Measurements from ENCODE around the gene TNPO2. TPM values are rescaled to one million over a fixed set of nuclear protein-coding genes. Genes with fewer than 3 reads are reported as not detected.

TNPO2 gene
- polyA plus RNA-seq, 3 donors: 0.28 to 45.2 (median 0.52) TPM

- peaks cover 0 to 19% of the 10 kb centered on the region in 2 donors for H3K27me3 ChIP-seq (ENCODE audit: control insufficient read depth in 2 of 2, insufficient read depth in 2 of 2, low read length in 2 of 2)
- H4K20me1 ChIP-seq (ENCODE audit: insufficient read depth, low read length): no peaks in the 10 kb centered on the region
- no peaks in the 10 kb centered on the region for H3K79me2 ChIP-seq (ENCODE audit: insufficient read depth, low read length)
- no peaks in the 10 kb centered on the region for H3K36me3 ChIP-seq (replicated peaks in 1 of 2; ENCODE audit: control insufficient read depth in 1 of 2, insufficient read depth in 2 of 2, low read length in 2 of 2)
- no peak overlapping the region for H2AFZ ChIP-seq (ENCODE audit: insufficient read depth, low read depth, low read length, poor library complexity, severe bottlenecking)
- H3K4me1 Mint-ChIP-seq: peaks cover 10% of the 10 kb centered on the region
- peaks cover 4 to 8% of the 10 kb centered on the region in 2 donors for H3K4me1 ChIP-seq (ENCODE audit: control insufficient read depth in 1 of 2, insufficient read depth in 2 of 2, low read length in 2 of 2)
- H3K4me2 ChIP-seq (replicated peaks; ENCODE audit: extremely low read depth, low read length, poor library complexity, severe bottlenecking): no peak overlapping the region
- TF ChIP-seq CTCF (IDR thresholded peaks at IDR 0.05): no peak
- no peak overlapping the region for H3K27ac ChIP-seq (ENCODE audit: low read depth in 1 of 2, low read length in 2 of 2)
- H3K4me3 Mint-ChIP-seq: no peak overlapping the region
- no peak for DNase-seq
- 70% methylated on average over 42 of the region's 50 CpGs for WGBS (ENCODE audit: insufficient coverage)
- peaks cover 28 to 42% (median 28%) of the 10 kb centered on the region in 3 donors for H3K27me3 Mint-ChIP-seq (ENCODE audit: low read depth in 3 of 3)
- peaks cover 0 to under 1% (median 0%) of the 10 kb centered on the region in 7 donors for H3K9me3 Mint-ChIP-seq
- H3K9me3 ChIP-seq (replicated peaks in 1 of 2; ENCODE audit: control insufficient read depth in 1 of 2, insufficient read depth in 1 of 2, low read length in 2 of 2): no peaks in the 10 kb centered on the region
- intact Hi-C loops (cut with micrococcal nuclease): no loop called here
- no peak overlapping the region for H3K27ac Mint-ChIP-seq
- H3K36me3 Mint-ChIP-seq: no peaks in the 10 kb centered on the region
- H3K9ac ChIP-seq (ENCODE audit: insufficient read depth, low read length, poor library complexity, severe bottlenecking): no peak overlapping the region
- H3K4me3 ChIP-seq (replicated peaks in 1 of 3; ENCODE audit: low read depth in 2 of 3, low read length in 3 of 3): no peak overlapping the region
Observed at GRCh38 chr19:12754465-12755196, 30.9 kb upstream of the TNPO2 start.

GRCh38 chr19:12752056-12752781, 28.5 kb upstream of the TNPO2 start:
- H3K4me2 ChIP-seq (replicated peaks; ENCODE audit: extremely low read depth, low read length, poor library complexity, severe bottlenecking): no peak overlapping the region
- no peaks in the 10 kb centered on the region for H4K20me1 ChIP-seq (ENCODE audit: insufficient read depth, low read length)
- no peaks in the 10 kb centered on the region for H3K79me2 ChIP-seq (ENCODE audit: insufficient read depth, low read length)
- no peak for DNase-seq
- peaks cover 22 to 36% (median 31%) of the 10 kb centered on the region in 3 donors for H3K27me3 Mint-ChIP-seq (ENCODE audit: low read depth in 3 of 3)
- intact Hi-C loops (cut with micrococcal nuclease): no loop called here
- H3K4me3 ChIP-seq (replicated peaks in 1 of 3; ENCODE audit: low read depth in 2 of 3, low read length in 3 of 3): no peak overlapping the region
- H2AFZ ChIP-seq (ENCODE audit: insufficient read depth, low read depth, low read length, poor library complexity, severe bottlenecking): no peak overlapping the region
- H3K36me3 ChIP-seq (replicated peaks in 1 of 2; ENCODE audit: control insufficient read depth in 1 of 2, insufficient read depth in 2 of 2, low read length in 2 of 2): peaks cover 8 to 11% of the 10 kb centered on the region in 2 donors
- H3K9me3 Mint-ChIP-seq: peaks cover 7 to 11% (median 9%) of the 10 kb centered on the region in 7 donors
- no peak overlapping the region for H3K9ac ChIP-seq (ENCODE audit: insufficient read depth, low read length, poor library complexity, severe bottlenecking)
- H3K27me3 ChIP-seq (ENCODE audit: control insufficient read depth in 2 of 2, insufficient read depth in 2 of 2, low read length in 2 of 2): peaks cover 0 to 15% of the 10 kb centered on the region in 2 donors
- WGBS (ENCODE audit: insufficient coverage): 97% methylated on average over 10 of the region's 23 CpGs
- no peak for TF ChIP-seq CTCF (IDR thresholded peaks at IDR 0.05)
- H3K27ac ChIP-seq (ENCODE audit: low read depth in 1 of 2, low read length in 2 of 2): no peak overlapping the region
- H3K36me3 Mint-ChIP-seq: peaks cover 12% of the 10 kb centered on the region in 2 donors
- H3K4me3 Mint-ChIP-seq: no peak overlapping the region
- peaks cover 8 to 9% of the 10 kb centered on the region in 2 donors for H3K9me3 ChIP-seq (replicated peaks in 1 of 2; ENCODE audit: control insufficient read depth in 1 of 2, insufficient read depth in 1 of 2, low read length in 2 of 2)
- peaks cover 4% of the 10 kb centered on the region for H3K4me1 Mint-ChIP-seq
- H3K4me1 ChIP-seq (ENCODE audit: control insufficient read depth in 1 of 2, insufficient read depth in 2 of 2, low read length in 2 of 2): peaks cover 0 to under 1% of the 10 kb centered on the region in 2 donors
- H3K27ac Mint-ChIP-seq: no peak overlapping the region
